Suprapubic skin (tissue), 4 donors: ENCODE data around the gene SCN5A.

ENCODE experiments used
- CTCF ChIP-seq, 2 donors: fragments of 200-600 bp in 1 of 2; fragments of 450-650 bp in 1 of 2; sonication (generic) in 1 of 2; IDR thresholded peaks; one replicate each; pipeline ENCODE4 v1.5.1; 2016 to 2019; ENCODE audit warnings: antibody characterized with exemption in 2 of 2, mild to moderate bottlenecking in 1 of 2, moderate library complexity in 1 of 2
- EP300 ChIP-seq: sonication (generic); formaldehyde crosslinking; IDR thresholded peaks from one replicate; pipeline ENCODE4 v1.6.1; 2017; ENCODE audit warnings: antibody characterized with exemption
- POLR2A ChIP-seq, 2 donors: fragments of 450-650 bp; IDR thresholded peaks; one replicate each; pipeline ENCODE4 v1.6.1; 2017; ENCODE audit warnings: antibody characterized with exemption in 2 of 2, mild to moderate bottlenecking in 2 of 2, moderate library complexity in 2 of 2
- POLR2AphosphoS5 ChIP-seq, 3 donors: sonication (generic); formaldehyde crosslinking; IDR thresholded peaks; one replicate each; pipeline ENCODE4 v1.6.1; 2017; ENCODE audit warnings: antibody characterized with exemption in 3 of 3

GRCh38 chr3:38552364-38552763, 97.1 kb downstream of the SCN5A start:
- TF ChIP-seq POLR2AphosphoS5 (IDR thresholded peaks at IDR 0.05), result no peak
- TF ChIP-seq CTCF (IDR thresholded peaks at IDR 0.05), result no peak
- TF ChIP-seq EP300, result no peak
- no peak for TF ChIP-seq POLR2A (IDR thresholded peaks at IDR 0.05)
